NCI-H1105 (cell line): ENCODE measurements around the gene RBM20.
A peak's percentile ranks its signal among the peaks of the same experiment; 100 is the strongest.

ENCODE experiments used
- DNase-seq: peaks from one replicate; lab custom pipeline; 2025; lab: John Stamatoyannopoulos, UW

The RBM20 gene

DNA sequence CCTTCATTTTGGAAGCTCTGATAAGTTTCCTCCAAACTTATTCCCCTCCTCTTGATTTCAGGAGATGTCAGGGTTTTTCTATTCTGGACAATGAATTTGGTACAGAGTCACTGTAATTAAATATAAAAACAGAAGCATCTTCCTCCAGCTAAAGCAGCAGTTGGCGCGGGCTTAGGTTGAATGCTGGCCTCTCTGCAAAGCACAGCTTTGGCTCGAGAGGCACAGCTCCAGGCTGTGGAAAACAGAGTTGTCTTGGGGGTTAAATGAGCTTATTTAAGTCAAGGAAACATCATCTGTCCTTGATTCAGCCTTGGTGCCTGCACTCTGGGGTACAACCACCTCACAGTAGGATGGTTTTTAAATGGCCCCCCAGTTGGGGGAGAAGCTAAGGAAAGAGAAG, 192.6 kb downstream of the RBM20 start:
- no peak for DNase-seq

DNA sequence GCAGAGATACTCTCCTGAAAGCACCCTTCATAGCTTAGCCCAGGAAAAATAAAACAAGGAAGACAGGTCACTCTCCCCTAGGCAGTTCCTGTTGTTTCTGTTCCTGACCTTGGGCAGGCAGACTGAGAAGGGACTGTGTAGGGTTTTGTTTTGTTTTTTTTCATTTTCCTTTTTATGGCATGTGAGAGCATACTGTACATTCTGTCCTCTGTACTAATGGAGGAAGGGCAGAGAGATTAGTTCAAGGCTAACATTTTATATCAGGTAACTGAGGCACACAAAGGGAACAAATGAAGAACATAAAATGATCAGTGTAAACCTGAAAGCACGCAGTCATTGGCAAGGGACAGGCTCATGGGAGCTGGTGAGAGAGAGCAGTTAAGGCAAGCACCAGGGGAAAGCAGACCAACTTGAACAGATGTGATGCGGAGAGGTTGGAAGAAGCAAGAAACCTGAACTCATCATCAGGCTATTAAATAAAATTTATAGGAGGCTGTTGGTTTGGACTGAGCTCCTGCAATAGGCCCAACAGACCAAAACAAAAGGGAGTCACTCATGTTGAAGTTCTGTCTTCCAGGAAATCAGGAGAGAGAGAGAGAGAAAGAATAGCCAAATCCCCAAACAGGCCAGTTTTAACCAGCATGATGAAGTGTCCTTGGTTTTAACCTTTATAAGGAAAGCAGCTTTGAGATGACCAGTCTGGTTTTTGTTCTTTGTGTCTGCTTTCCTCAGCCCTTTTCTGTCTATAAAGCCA, 193.5 kb downstream of the RBM20 start:
- no peak for DNase-seq

DNA sequence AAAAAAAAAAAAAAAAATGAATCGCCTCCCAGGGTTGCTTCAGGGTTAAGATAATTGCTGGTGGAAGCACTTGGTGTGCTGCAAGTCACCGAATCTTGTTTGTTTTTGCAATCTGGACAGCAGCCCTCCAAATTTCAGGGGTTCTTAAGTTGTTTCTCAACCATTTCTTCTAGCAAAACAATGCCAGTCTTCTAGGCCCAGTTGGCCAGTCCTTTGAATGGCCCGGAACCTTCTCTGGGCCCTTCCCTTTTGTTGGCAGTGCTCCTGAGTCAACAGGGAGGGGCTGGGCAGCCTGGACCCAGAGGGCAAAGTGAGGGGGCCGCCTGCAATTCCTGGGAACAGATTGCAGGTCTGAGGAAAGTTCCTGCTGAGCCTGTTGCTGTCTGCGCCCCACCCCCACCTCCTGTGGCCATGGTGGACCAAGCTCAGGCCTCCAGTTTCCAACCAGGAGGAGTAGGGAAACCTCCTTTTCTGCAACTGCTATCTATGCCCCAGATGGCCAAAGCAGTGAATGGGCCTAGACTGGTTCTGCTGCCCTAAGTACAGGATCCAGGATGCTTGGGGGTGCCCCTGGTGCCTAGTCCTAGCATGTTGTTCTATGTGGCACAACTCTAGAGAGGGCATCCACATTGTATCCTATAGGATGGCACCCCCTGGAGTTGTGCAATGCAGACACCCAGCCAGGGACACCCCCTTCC, 196.2 kb downstream of the RBM20 start:
- DNase-seq: no peak

DNA sequence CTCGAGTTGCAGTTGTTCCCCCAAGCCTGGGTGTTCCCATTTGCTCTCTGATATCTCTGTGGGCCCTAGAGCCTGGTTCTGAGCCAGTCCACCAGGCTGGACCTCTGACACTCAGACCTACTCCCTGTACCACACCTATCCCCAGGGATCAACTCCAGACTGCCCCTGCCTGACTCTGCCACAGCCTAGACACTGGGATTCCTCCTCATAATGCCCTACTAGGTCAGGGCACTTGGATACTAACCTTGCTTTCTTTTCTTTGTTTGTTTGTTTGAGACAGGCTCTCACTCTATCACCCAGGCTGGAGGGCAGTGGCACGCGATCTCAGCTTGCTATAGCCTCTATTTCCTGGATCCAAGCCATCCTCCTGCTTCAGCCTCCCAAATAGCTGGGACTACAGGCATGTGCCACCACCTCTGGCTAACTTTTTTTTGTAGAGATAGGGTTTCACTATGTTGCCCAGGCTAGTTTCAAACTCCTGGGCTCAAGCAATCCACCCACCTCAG, 196.8 kb downstream of the RBM20 start:
- no peak for DNase-seq

DNA sequence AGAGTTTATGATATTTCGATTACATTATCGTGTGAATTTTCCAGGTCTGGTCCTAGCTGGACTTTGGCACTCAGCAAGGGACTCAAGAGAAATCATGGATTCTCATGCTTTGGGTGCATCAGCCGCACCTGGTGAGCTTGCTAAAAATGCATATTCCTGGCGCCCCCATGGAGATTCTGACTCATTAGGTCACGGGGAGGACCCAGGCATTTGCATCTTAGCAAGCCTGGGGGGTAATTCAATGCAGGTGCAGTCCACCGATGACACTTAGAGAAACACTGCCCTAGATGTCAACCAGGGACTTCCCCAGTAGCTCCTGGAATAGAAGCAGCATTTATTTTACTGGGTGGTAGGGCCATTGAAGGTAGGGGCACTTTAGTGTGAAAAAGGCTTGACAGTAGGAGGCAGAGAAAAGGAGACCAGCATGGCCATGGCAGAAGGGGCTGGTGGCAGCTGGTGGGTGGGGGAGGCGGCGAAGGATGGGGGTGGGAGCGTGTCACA, 197.7 kb downstream of the RBM20 start:
- DNase-seq: no peak

DNA sequence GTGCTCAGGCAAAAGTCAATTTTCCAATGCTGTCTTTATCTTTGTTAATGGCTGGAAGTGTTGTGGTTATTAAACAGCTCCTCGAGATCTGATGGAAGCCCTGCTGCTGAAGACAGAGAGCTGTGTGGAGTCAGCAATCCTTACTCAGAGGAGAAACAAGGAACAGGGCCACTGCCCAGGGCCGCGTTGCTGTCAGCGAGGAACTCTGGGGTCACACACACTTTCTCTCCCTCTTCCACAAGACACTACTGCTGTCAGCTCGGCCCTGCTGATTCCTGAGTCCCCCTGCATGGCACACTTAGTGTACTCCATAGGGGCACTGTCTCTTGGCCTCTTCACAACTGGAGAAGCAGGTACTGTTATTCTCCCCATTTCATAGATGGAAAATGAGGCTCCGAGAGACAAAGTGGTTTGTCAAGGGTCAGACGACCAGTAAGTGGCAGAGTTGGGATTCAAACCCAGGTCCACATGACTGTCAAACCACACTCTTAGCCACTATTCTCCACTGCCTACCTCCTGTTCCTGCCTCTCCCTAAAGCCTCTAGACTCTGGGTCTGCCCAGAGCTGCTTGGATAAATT, 198.3 kb downstream of the RBM20 start:
- no peak for DNase-seq

DNA sequence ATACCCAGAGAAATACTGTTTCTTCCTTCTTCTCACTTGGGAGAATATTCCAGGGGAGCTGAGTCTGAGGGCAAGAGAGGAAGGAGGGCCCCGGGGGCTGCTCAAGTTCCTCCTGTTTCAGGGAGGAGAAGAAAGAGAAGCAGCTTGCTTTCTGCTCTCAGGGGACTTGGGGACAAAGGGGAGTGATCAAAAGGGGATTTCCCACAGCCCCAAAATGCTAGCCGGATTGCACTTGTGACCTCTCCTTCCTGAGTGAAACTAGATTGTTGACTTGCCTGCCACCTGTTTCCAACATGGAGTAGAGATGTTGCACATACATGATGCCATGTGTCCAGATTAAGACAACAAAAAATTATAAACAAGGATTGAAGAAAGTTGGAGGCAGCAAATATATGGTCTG, 198.9 kb downstream of the RBM20 start:
- DNase-seq: no peak

DNA sequence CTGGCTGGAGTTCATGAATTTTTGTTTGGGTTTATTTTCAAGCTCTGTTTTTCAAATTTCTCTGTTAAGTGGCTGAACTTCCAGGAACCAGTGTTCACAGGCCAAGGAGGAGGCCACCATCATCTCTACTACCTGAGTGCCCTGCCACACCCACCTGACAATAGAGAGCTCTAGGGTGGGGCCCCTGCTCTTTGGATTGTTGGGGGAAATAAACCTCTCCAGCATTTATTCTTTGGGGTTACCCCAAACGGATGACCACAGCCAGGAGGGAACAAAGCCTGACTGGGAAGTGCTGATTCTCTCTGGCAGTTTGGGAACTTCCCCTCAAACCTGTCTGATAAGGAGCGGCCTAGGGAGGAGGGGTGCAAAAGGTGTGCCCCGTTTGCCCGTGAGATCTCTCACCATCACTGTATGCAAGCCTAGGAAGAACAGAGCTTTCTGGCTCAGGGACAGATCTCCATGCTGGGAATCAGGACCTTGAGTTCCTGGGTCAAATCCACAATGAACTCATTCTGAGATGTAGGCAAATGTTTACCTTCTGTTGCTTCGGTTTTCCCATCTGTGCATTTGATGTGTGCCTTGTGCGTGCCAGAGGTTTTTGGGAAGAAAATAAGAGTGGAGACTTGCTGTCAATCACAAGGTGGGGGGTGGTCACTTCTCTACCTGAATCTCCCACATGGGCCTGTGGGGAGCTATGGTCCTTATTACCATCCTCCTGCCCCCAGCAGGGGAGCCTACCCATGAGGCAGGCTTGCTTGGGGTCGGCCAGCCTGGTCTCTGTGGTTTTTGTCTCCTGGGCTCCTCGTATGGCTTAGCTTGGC, 199.9 kb downstream of the RBM20 start:
- no peak for DNase-seq

DNA sequence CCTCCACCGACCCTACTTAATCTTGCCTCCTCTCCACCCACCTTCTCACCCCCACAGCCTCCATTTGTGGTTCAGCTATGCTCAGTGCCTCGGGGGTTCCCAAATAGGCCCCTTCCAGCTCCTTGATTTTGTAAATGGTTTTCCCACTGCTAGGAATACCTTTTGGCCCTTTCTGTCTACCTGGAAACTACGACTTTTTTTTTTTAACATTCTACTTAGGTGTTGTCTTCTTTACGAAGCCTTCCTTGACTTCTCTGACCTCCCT, 200.4 kb downstream of the RBM20 start:
- DNase-seq: no peak

DNA sequence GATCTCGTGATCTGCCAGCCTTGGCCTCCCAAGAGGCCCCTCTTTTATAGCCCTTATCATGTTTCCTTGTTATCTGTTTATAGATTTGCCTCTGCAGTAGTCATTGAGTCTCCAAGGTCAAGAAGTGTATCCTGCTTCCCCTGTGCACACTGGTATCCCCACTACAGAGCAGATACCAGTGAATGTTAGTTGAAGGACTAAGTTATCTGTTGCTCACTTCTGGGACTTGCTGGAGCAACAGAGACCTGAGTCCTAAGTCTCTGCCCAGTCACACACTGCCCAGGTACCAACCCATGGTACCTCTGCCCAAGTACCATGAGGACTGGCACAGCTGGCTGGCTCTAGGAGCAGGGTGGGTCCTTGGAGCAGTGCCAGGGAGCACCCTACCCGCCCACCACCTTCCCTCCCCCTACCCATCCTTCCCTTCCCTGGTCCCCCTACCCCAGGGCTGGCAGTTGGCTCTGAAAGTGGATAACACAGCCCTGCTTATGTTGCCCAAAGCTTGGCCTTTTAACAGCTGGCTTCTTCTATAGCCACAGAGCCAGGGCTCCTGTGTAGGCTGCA, 201.1 kb downstream of the RBM20 start:
- DNase-seq: no peak

DNA sequence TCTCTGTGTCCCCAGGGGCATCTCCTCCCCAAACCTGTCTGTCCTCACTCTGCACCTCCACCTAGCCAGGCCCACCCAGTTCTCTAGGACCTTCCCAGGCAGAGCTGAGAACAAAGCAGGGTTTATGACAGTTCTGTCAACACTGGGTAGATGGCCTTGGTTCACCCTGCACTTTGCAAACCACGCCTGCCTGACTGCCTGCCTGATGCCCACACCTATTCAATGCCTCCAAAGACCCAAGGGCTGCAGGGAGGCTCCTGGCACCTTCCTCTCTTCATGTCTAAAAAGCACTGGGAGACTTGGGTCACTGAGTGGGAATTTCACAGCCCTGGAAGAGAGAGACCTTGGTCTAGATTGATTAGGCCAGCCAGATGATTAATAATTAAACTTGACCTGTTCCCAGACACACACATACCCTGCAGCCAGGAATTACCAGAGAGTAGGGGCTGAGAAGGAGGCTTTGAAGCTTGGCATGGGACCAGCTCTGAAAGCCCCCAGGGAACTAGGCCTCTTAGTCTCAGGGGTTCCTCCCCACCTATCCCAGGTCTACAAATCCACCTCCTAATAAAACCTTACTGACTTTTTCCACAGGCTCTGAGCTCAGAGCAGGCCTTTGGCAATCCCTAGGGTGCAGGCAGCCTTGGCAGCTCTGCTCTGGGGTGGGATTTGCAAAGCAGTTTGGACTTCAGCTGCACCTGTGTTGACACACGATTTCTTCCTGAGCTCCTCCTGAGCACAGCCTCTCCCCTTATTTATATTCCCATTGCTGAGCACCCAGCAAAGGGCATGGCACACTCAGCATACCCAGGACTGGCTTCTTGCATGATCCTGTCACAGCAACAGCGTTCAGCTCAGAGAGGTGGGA, 201.9 kb downstream of the RBM20 start:
- DNase-seq: no peak

DNA sequence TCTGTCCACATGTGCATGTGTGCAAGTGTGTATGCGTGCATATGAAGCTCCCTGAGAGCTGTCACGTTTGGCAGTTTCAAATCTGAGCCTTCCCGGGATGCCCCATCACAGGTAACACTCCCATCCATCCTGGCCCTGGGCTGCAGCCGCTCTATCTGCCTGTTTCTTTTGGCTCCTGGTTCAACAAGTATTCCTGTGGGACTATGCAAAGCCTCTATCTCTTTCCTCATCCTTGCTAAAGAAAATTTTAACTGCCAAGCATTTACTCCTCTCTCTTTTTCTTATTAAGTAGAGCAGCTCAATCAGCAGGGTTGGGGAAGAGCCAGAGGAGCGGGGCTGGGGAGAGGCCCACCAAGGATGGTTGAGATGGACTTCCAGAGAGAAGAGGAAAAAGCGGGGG, 203.2 kb downstream of the RBM20 start:
- DNase-seq: no peak

DNA sequence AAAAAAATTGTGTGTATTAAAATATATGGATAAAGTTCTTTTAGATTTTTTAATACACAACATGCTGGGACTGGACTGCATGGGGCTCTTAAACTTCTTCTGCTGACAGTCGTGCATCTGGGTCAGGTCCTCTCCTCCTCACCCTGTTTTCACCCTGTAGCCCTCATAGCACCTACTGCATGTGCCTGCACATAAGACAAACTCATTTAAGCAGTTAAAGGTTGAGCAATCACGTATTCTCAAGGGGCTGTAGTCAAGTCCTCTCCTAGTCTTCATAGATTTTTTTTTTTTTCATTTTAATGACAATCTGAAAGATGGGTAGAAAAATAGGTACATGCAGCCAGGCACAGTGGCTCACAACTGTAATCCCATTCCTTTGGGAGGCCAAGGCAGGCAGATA, 204.0 kb downstream of the RBM20 start:
- DNase-seq: no peak

DNA sequence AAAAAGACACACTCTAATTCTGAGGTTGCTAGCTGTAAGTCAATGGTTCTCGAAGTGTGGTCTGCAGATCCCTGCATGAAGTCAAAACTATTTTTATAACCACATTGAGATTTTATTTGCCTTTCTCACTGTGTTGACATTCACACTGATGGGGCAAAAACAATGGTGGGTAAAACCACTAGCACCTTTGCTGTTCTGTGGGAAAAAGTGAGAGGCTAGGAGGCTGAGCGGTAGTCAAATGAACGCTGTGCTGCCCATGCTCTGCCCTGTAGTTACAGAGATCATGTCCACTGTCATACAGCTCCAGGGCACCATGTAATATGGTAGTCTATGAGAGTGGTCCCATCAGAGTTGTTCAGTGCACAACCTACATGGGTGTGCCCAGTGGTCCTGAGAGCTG, 206.0 kb downstream of the RBM20 start:
- DNase-seq: no peak

DNA sequence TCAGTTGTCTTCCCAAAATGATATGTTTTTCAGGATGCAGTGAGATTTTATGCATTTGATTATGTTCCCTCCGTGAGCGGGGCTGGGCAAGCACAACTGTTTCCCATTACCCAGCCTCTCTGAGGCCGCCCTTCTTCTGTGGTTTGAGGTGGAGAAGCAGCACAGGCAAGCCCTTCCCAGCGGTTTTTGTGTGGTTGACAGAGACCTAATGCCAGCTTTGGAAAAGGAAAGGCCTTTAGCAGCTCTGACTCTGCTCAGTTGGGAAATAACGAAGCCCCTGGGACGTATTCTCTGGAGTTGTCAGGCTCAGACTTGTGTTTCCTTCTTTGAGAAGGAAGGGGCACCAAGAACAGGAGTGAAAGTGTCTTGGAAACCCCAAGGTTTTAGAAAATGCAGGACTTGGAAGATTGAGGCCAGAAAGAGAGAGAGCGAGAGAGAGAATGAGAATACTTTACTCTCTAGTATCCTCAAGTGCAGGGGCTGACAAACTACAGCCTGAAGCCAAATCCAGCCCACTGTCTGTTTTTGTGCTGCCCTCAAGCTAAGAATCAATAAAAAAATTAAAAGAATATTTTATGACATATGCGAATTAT, 207.0 kb downstream of the RBM20 start:
- no peak for DNase-seq

DNA sequence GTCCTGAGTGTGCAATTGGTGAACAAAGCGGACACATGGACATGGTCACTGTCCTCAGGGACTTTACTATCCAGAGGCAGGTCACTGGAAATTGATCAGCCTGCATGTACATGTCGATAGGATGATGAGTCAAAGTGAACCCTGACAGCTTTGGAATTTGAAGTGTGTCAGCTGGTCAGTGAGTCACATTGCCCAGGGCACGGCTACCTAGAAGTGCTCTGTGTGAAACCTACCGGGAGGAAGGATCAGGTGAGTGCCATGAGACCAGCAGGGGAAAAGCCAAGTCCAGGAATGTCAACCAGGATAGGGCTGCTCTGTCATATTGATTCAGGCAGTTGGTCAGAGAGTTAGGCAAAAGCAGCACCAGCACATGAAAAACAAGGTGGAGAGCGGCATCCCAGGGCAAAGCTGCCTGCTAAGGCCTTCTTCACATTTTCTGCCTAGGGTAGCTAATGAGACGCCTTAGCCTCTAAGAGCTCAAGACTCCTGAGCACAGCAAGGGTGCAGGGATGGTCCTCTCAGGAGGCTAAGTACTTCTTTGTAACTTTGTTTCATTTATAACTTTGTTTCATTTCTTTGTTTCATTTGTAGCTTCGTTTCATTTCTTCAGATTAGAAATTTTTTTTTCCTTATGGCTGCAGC, 208.2 kb downstream of the RBM20 start:
- no peak for DNase-seq

DNA sequence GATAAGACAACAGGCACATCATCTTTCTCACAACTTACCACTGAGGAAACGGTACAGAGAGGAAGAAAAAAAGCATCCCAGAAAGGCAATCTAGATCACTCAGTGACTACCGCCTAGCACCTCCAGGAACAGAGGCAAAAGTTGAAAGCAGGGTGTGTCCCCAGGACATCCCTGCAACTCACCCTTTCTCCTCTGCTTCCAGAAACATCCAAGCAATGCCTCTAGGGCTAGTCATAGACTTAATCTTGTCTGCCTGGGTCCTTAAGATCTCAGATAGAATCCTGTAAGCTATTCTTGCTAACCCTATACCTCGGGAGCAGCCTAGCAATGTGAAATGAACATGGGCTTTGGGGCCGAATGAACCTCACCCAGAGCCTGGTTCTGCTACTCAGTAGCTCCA, 208.8 kb downstream of the RBM20 start:
- DNase-seq: no peak

DNA sequence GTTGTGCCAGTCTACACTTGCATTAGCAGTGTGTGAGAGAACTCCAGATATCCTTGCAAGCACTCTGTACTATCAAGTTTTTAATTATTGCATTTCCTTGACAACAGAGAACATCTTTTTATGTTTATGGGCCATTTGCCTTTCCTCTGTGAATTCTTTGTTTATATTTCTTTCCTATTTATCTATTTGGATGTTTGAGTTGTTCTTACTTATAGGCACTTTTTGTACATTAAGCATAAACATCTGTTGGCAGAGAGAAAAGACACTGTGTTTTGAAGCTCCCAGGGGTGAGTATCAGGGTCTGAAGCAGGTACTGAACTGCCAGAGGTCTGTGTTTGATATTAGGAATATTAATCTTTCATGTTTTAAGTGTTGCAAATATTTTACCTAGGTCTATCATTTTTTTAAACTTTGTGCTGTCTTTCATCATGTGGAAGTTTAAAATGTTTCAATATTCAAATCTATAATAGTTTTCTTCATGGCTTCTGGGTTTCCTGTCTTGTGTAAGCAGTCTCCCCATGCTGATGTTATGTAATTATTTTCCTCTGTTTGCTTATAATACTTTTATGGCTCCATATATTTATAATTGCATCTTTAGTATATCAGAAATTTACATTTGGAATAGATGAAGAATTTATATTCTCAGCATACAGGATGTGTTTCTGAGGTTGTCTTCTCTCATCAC, 209.9 kb downstream of the RBM20 start:
- no peak for DNase-seq

DNA sequence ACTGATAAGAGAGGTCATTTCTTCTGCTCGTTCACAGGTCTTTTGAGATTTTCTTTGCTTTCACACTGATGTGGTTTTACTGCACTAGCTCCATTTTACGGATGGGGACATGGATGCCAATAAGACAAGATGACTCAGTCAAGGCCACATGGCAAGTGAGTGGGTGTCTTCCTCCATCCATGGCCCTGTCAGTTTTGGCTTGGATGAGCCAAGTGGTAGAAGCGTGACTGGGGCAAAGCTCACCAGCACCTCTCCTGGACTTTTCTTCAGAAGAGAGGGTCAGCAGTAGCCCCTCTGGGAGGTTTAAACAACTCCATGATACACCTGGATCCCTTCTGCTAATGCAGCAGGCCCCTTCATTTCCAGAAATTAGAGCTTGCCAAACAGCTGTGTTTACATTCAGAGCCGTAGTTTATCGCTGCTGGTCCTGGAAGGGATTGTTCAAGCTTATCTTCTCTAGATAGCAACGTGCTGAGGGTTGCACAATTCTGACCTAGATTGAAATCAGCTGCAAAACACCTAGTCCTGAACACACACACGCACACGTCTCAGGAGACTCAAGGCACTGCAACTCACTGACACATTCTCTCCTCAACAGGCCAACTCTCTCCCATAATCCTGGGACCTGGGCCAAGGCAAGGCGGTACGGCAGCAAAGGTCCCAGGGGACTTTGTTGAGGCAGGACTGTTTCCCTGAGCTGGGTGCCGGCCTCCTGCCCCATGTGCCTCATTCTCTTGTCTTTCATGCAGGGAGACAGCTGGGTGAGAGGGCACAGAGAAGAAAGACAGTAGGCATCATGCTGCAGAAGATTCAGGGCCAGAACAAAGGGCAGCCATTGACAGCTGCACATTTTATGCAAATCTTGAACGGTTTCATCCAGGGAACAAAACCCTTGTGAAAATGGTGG, 213.4 kb downstream of the RBM20 start:
- DNase-seq: peak; percentile 52
